ENCODE results near the gene AFF1. TPM values are rescaled to one million over a fixed set of nuclear protein-coding genes. Genes with fewer than 3 reads are reported as not detected.
"Not testable (repeated sequence)": the region's sequence is repeated elsewhere in the genome, so short reads cannot be mapped to it uniquely, and the experiment has no call there.

AFF1 gene
- total RNA-seq, 2 experiments from 2014 or later, result 46.6 to 50.6 TPM

DNA sequence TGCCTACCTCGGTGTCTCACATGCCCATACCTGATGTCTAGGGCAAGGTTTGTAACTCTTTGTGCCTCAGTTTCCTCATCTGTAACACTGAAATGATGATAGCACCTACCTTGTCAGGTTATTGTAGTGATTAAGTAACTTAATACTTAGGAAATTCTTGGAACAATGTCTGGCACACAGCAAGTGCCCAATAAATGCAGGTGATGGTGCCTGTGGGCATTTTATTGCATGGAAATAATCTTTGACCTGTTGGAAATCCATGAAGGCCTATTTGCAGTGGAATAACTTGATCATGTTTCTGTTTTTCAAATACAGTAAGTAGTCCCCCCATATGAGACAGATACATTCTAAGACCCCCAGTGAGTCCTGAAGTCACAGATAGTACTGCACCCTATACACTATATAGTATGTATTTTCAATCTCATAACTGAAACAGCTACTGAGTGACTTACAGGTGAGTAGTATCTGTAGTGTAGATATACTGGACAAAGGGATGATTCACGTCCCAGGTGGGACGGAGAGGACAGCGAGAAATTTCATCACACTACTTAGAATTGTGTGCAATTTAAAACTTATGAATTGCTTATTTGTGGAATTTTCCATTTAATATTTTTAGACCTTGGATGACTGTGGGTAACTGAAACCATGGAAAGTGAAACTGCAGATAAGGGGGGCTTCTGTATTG, 42.1 kb downstream of the AFF1 start:
- H3K36me3 Mint-ChIP-seq (ENCODE audit: low read depth), result peaks cover 2% of the 10 kb centered on the region
- peaks cover 48% of the 10 kb centered on the region for H3K4me1 Mint-ChIP-seq (ENCODE audit: low read depth)
- H3K27ac Mint-ChIP-seq, result no peak overlapping the region

GRCh38 chr4:86977621-86978184, 42.9 kb downstream of the AFF1 start:
- no peak overlapping the region for H3K27ac Mint-ChIP-seq

More for the DNA sequence above, 42.1 kb downstream of the AFF1 start:
- no peaks in the 10 kb centered on the region for H3K9me3 Mint-ChIP-seq
- H3K4me3 Mint-ChIP-seq, result no peak overlapping the region
- no peaks in the 10 kb centered on the region for H3K27me3 Mint-ChIP-seq (ENCODE audit: low read depth)
- DNase-seq, result no peak
- intact Hi-C loops (cut with micrococcal nuclease), result loop anchor here (1.0 to 2.0 kb wide), 2 partner anchors 16 to 38 kb away; no protein-coding TSS in a partner anchor
- CTCF ChIA-PET, result no interaction called here

DNA sequence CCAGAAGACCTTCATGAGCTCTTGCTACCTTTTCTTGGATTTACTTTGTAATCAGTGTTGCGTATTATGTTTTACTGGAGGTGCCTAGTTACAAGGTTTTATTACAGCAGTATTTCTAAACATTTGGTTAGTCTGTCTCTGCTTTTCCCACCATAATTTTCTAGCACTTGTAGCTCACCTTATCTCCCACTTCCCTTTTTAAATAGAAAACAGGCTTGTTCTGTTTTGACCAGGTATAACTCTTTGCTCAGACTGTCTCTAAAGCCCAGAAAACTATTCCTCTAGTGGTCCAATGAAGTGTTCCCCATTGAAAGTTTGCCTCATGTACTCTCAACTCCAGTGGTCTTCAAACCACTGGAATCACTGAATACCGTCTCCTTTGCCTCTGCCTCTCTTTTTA, 43.9 kb downstream of the AFF1 start:
- intact Hi-C loops (cut with micrococcal nuclease), result no loop called here
- no peaks in the 10 kb centered on the region for H3K27me3 Mint-ChIP-seq (ENCODE audit: low read depth)
- H3K27ac Mint-ChIP-seq, result no peak overlapping the region
- DNase-seq, result no peak
- peaks cover 49% of the 10 kb centered on the region for H3K4me1 Mint-ChIP-seq (ENCODE audit: low read depth)
- no peak overlapping the region for H3K4me3 Mint-ChIP-seq
- CTCF ChIA-PET, result no interaction called here
- H3K36me3 Mint-ChIP-seq (ENCODE audit: low read depth), result peaks cover 6% of the 10 kb centered on the region
- no peaks in the 10 kb centered on the region for H3K9me3 Mint-ChIP-seq

More at GRCh38 chr4:86977621-86978184, 42.9 kb downstream of the AFF1 start:
- DNase-seq, result no peak
- no peaks in the 10 kb centered on the region for H3K9me3 Mint-ChIP-seq
- no peaks in the 10 kb centered on the region for H3K27me3 Mint-ChIP-seq (ENCODE audit: low read depth)
- no peak overlapping the region for H3K4me3 Mint-ChIP-seq
- H3K4me1 Mint-ChIP-seq (ENCODE audit: low read depth), result peaks cover 54% of the 10 kb centered on the region
- CTCF ChIA-PET, result no interaction called here
- peaks cover 6% of the 10 kb centered on the region for H3K36me3 Mint-ChIP-seq (ENCODE audit: low read depth)
- intact Hi-C loops (cut with micrococcal nuclease), result loop anchor here (1.0 to 2.0 kb wide), 2 partner anchors 17 to 38 kb away; no protein-coding TSS in a partner anchor

DNA sequence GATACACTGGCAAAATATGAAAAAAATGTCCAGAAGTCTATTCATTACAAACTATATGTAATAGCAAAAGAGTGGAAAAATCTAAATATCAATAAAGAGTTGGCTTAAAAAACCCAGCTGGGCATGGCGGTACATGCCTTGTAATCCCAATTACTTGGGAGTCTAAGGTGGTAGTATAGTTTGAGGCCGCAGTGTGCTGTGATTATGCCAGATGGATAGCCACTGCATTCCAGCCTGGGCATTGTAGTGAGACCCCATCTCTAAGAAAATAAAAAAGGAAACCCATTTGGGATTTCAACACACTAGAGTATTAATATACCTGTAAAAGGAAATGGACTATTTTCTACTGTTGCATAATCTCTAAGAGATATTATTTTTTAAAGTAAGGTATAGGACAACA, 45.4 kb downstream of the AFF1 start:
- intact Hi-C loops (cut with micrococcal nuclease), result no loop called here
- CTCF ChIA-PET, result no interaction called here
- Mint-ChIP-seq H3K4me1 (ENCODE audit: low read depth) (peaks cover 40% of the 10 kb centered on the region), H3K27me3 (ENCODE audit: low read depth) (no peaks in the 10 kb centered on the region), H3K4me3 (no peak overlapping the region), H3K27ac (no peak overlapping the region), H3K36me3 (ENCODE audit: low read depth) (peaks cover 6% of the 10 kb centered on the region), H3K9me3 (no peaks in the 10 kb centered on the region)
- DNase-seq, result no peak

DNA sequence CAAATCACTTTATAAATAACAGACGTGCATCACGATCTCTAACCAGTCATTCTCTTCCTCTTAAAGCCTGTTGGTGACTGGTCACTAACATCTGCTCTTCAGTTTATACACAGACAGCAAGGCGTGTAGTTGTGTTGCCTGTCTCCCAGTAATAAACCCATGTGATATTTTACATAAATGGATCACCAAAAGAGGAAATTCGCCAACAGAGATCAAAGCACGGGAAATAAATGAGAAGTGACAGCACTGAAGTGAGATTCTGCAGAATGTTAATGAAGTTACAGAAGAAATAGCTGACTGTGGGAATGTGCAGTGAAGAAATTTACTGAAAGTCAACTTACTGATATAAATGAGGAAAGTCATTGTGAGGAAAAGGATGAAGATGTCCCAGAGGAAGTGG, 47.0 kb downstream of the AFF1 start:
- Mint-ChIP-seq H3K4me1 (ENCODE audit: low read depth) (peaks cover 34% of the 10 kb centered on the region), H3K4me3 (no peak overlapping the region), H3K27me3 (ENCODE audit: low read depth) (no peaks in the 10 kb centered on the region), H3K27ac (no peak overlapping the region), H3K9me3 (no peaks in the 10 kb centered on the region), H3K36me3 (ENCODE audit: low read depth) (peaks cover 6% of the 10 kb centered on the region)
- intact Hi-C loops (cut with micrococcal nuclease), result loop anchor here (1.0 kb wide), 1 partner anchor 24 kb away; no protein-coding TSS in a partner anchor
- no peak for DNase-seq
- CTCF ChIA-PET, result interaction anchor here (1.2 kb wide), 2 partner anchors 43 to 62 kb away, joined by 3 to 4 read pairs; no protein-coding TSS in a partner anchor

DNA sequence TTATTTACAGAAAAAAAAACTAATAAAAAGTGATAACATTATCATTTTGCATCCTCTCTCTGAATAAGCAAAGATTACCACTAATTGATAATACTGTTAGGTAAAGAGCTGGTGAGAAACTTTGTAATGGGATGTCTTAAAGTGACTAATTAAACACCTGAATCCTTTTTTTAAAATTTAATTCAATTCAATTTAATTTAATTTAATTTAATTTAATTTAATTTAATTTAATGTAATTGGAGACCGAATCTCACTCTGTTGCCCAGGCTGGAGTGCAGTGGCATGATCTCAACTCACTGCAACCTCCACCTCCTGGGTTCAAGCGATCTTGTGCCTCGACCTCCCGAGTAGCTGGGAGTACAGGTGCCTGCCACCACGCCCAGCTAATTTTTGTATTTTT, 51.0 kb downstream of the AFF1 start:
- CTCF ChIA-PET, result interaction anchor here (0.7 kb wide), 1 partner anchor 22 kb away, joined by 6 read pairs; no protein-coding TSS in a partner anchor
- H3K4me3 Mint-ChIP-seq; intact Hi-C loops (cut with micrococcal nuclease); H3K27me3 Mint-ChIP-seq (ENCODE audit: low read depth); DNase-seq; H3K27ac Mint-ChIP-seq; H3K9me3 Mint-ChIP-seq: not testable (repeated sequence)
- Mint-ChIP-seq H3K36me3 (ENCODE audit: low read depth) (peaks cover 16% of the 10 kb centered on the region), H3K4me1 (ENCODE audit: low read depth) (peaks cover 14% of the 10 kb centered on the region)

- H3K27ac Mint-ChIP-seq; intact Hi-C loops (cut with micrococcal nuclease); H3K4me3 Mint-ChIP-seq: not testable (repeated sequence)
Measured at GRCh38 chr4:86989658-86990057, 54.8 kb downstream of the AFF1 start.

DNA sequence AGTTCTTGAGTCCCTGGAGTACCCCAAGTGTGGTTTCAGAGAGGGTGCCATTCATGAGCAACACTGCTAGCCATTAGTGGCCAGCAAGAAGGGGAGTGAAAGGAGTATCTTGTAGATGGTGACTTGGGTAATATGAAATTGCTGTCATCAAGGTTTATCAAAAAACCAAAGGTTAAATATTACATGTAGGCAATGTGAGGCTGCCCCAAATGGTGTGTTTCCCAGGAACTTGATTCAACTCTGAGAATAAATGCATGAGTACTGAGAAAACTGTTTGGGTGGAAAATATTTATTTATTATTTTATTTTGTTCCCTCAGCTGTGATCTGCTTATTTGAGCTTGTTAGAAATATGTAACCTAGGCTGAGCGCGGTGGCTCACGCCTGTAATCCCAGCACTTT, 55.7 kb downstream of the AFF1 start:
- CTCF ChIA-PET, result no interaction called here
- H3K27ac Mint-ChIP-seq, result no peak overlapping the region
- no peak for DNase-seq
- H3K9me3 Mint-ChIP-seq, result no peaks in the 10 kb centered on the region
- peaks cover 12% of the 10 kb centered on the region for H3K36me3 Mint-ChIP-seq (ENCODE audit: low read depth)
- intact Hi-C loops (cut with micrococcal nuclease), result no loop called here
- H3K27me3 Mint-ChIP-seq (ENCODE audit: low read depth), result no peaks in the 10 kb centered on the region
- H3K4me1 Mint-ChIP-seq (ENCODE audit: low read depth), result no peaks in the 10 kb centered on the region
- H3K4me3 Mint-ChIP-seq, result no peak overlapping the region

More at GRCh38 chr4:86989658-86990057, 54.8 kb downstream of the AFF1 start:
- DNase-seq; H3K9me3 Mint-ChIP-seq; CTCF ChIA-PET; H3K4me1 Mint-ChIP-seq (ENCODE audit: low read depth); H3K27me3 Mint-ChIP-seq (ENCODE audit: low read depth): not testable (repeated sequence)
- H3K36me3 Mint-ChIP-seq (ENCODE audit: low read depth), result peaks cover 11% of the 10 kb centered on the region

DNA sequence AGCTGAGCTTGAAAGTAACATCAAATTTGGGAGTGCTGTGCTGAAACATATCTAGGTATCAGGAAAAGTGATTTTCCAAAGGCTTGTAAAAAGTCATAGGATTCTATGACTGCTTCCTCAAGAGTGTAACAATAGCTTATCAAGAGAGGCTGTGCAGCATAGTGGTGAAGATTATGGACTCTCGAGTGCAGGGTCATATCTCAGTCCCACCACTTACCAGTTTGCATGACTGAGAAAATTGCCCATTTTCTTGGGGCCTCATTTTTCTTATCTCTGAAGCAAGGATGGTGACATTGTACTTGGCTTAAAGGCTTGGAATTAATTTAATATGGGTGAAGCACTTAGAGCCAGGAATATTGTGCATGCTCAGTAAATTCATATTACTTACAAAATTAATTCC, 57.2 kb downstream of the AFF1 start:
- no peak for DNase-seq
- Mint-ChIP-seq H3K27me3 (ENCODE audit: low read depth) (no peaks in the 10 kb centered on the region), H3K9me3 (no peaks in the 10 kb centered on the region), H3K4me1 (ENCODE audit: low read depth) (no peaks in the 10 kb centered on the region), H3K4me3 (no peak overlapping the region), H3K36me3 (ENCODE audit: low read depth) (peaks cover 12% of the 10 kb centered on the region), H3K27ac (no peak overlapping the region)
- CTCF ChIA-PET, result interaction anchor here (0.7 kb wide), 1 partner anchor 328 kb away, joined by 5 read pairs; no protein-coding TSS in a partner anchor
- intact Hi-C loops (cut with micrococcal nuclease), result no loop called here

- DNase-seq, result no peak
- Mint-ChIP-seq H3K4me1 (ENCODE audit: low read depth) (peaks cover 3% of the 10 kb centered on the region), H3K27me3 (ENCODE audit: low read depth) (no peaks in the 10 kb centered on the region), H3K4me3 (no peak overlapping the region), H3K9me3 (no peaks in the 10 kb centered on the region), H3K36me3 (ENCODE audit: low read depth) (peaks cover 6% of the 10 kb centered on the region), H3K27ac (no peak overlapping the region)
- intact Hi-C loops (cut with micrococcal nuclease), result no loop called here
- CTCF ChIA-PET, result interaction anchor here (0.5 to 1.1 kb wide), 2 partner anchors 56 to 71 kb away, joined by 3 to 4 read pairs; no protein-coding TSS in a partner anchor
Measured at GRCh38 chr4:86993909-86994681, 59.3 kb downstream of the AFF1 start.

GRCh38 chr4:86994686-86995085, 59.9 kb downstream of the AFF1 start:
- H3K4me1 Mint-ChIP-seq (ENCODE audit: low read depth), result peaks cover 9% of the 10 kb centered on the region
- no peak overlapping the region for H3K4me3 Mint-ChIP-seq
- no peak overlapping the region for H3K27ac Mint-ChIP-seq
- intact Hi-C loops (cut with micrococcal nuclease), result no loop called here
- CTCF ChIA-PET, result interaction anchor here (0.5 kb wide), 1 partner anchor 72 kb away, joined by 3 read pairs; no protein-coding TSS in a partner anchor
- H3K9me3 Mint-ChIP-seq, result no peaks in the 10 kb centered on the region
- no peak for DNase-seq
- H3K36me3 Mint-ChIP-seq (ENCODE audit: low read depth), result peaks cover 3% of the 10 kb centered on the region
- H3K27me3 Mint-ChIP-seq (ENCODE audit: low read depth), result no peaks in the 10 kb centered on the region

GRCh38 chr4:86996510-86996909, 61.7 kb downstream of the AFF1 start:
- intact Hi-C loops (cut with micrococcal nuclease); H3K4me3 Mint-ChIP-seq; H3K36me3 Mint-ChIP-seq (ENCODE audit: low read depth); H3K9me3 Mint-ChIP-seq; DNase-seq; CTCF ChIA-PET; H3K27ac Mint-ChIP-seq; H3K27me3 Mint-ChIP-seq (ENCODE audit: low read depth): not testable (repeated sequence)
- peaks cover 16% of the 10 kb centered on the region for H3K4me1 Mint-ChIP-seq (ENCODE audit: low read depth)

Measured in activated naive CD4-positive, alpha-beta T cell treated with anti-CD3 and anti-CD28 coated beads for 36 hours (primary cell).